HEK293T (cell line): Measurements from ENCODE around the gene TRPM3.

Source experiments
- ARNT ChIP-seq: fragments of 450-650 bp; IDR thresholded peaks from 2 replicates; pipeline ENCODE4 v1.6.1; 2017; ENCODE audit warnings: mild to moderate bottlenecking
- BHLHE40 ChIP-seq: fragments of 450-650 bp; IDR thresholded peaks from 2 replicates; pipeline ENCODE4 v1.6.1; 2016; ENCODE audit warnings: mild to moderate bottlenecking, moderate library complexity, borderline replicate concordance
- CTBP1 ChIP-seq: fragments of 450-650 bp; IDR thresholded peaks from 2 replicates; pipeline ENCODE4 v1.6.1; 2016; ENCODE audit warnings: borderline replicate concordance
- FOXA1 ChIP-seq: fragments of 450-650 bp; IDR thresholded peaks from 2 replicates; pipeline ENCODE4 v1.6.1; 2016; ENCODE audit warnings: mild to moderate bottlenecking
- FOXM1 ChIP-seq: fragments of 450-650 bp; IDR thresholded peaks from 2 replicates; pipeline ENCODE4 v1.6.1; 2017; ENCODE audit warnings: mild to moderate bottlenecking, borderline replicate concordance
- L3MBTL2 ChIP-seq: fragments of 450-650 bp; conservative IDR thresholded peaks from 2 replicates; pipeline ENCODE4 v1.6.1; 2016; ENCODE audit warnings: mild to moderate bottlenecking
- NFRKB ChIP-seq: fragments of 450-650 bp; IDR thresholded peaks from 2 replicates; pipeline ENCODE4 v1.6.1; 2016; ENCODE audit warnings: mild to moderate bottlenecking, moderate library complexity
- SP1 ChIP-seq: fragments of 450-650 bp; IDR thresholded peaks from 2 replicates; pipeline ENCODE4 v1.6.1; 2017
- SUZ12 ChIP-seq: fragments of 450-650 bp; IDR thresholded peaks from 2 replicates; pipeline ENCODE4 v1.6.1; 2016; ENCODE audit warnings: mild to moderate bottlenecking
- ZNF384 ChIP-seq: fragments of 450-650 bp; IDR thresholded peaks from 2 replicates; pipeline ENCODE4 v1.6.1; 2016

- TF ChIP-seq SP1 = no peak
- no peak for TF ChIP-seq CTBP1
- no peak for TF ChIP-seq BHLHE40
- TF ChIP-seq L3MBTL2 = no peak
- no peak for TF ChIP-seq NFRKB
- no peak for TF ChIP-seq ZNF384
- TF ChIP-seq FOXM1 = no peak
- no peak for TF ChIP-seq FOXA1
- TF ChIP-seq ARNT = no peak
- no peak for TF ChIP-seq SUZ12
Measured at GRCh38 chr9:70934642-70935041, 186.8 kb downstream of the TRPM3 start.
